ENCODE data around the gene LRRC63.
A peak's percentile ranks its signal among the peaks of the same experiment; 100 is the strongest.

LRRC63 gene

GRCh38 chr13:46289260-46289955, 77.7 kb downstream of the LRRC63 start:
- DNase-seq (ENCODE audit: low spot score), result no peak
- in situ Hi-C loops (cut with MboI; ENCODE audit: low pct_unique_long_range_greater_than_20kb, low sequenced_read_pairs, unreplicated experiment), result no loop called here
- no peak for TF ChIP-seq CTCF (IDR thresholded peaks at IDR 0.05; ENCODE audit: extremely low read depth, insufficient read depth, missing control alignments)

GRCh38 chr13:46290434-46290833, 78.7 kb downstream of the LRRC63 start:
- TF ChIP-seq CTCF (IDR thresholded peaks at IDR 0.05; ENCODE audit: extremely low read depth, insufficient read depth, missing control alignments), result no peak
- in situ Hi-C loops (cut with MboI; ENCODE audit: low pct_unique_long_range_greater_than_20kb, low sequenced_read_pairs, unreplicated experiment), result no loop called here
- no peak for DNase-seq (ENCODE audit: low spot score)

GRCh38 chr13:46293436-46293835, 81.7 kb downstream of the LRRC63 start:
- in situ Hi-C loops (cut with MboI; ENCODE audit: low pct_unique_long_range_greater_than_20kb, low sequenced_read_pairs, unreplicated experiment), result no loop called here
- no peak for DNase-seq (ENCODE audit: low spot score)
- TF ChIP-seq CTCF (IDR thresholded peaks at IDR 0.05; ENCODE audit: extremely low read depth, insufficient read depth, missing control alignments), result no peak

- peak; percentile 15 for DNase-seq (ENCODE audit: low spot score)
- no peak for TF ChIP-seq CTCF (IDR thresholded peaks at IDR 0.05; ENCODE audit: extremely low read depth, insufficient read depth, missing control alignments)
- in situ Hi-C loops (cut with MboI; ENCODE audit: low pct_unique_long_range_greater_than_20kb, low sequenced_read_pairs, unreplicated experiment), result no loop called here
Measured at GRCh38 chr13:46295491-46296114, 83.9 kb downstream of the LRRC63 start.

- DNase-seq (ENCODE audit: low spot score), result no peak
- no peak for TF ChIP-seq CTCF (IDR thresholded peaks at IDR 0.05; ENCODE audit: extremely low read depth, insufficient read depth, missing control alignments)
- in situ Hi-C loops (cut with MboI; ENCODE audit: low pct_unique_long_range_greater_than_20kb, low sequenced_read_pairs, unreplicated experiment), result no loop called here
Measured at GRCh38 chr13:46296115-46296822, 84.5 kb downstream of the LRRC63 start.

- in situ Hi-C loops (cut with MboI; ENCODE audit: low pct_unique_long_range_greater_than_20kb, low sequenced_read_pairs, unreplicated experiment), result no loop called here
- no peak for DNase-seq (ENCODE audit: low spot score)
- TF ChIP-seq CTCF (IDR thresholded peaks at IDR 0.05; ENCODE audit: extremely low read depth, insufficient read depth, missing control alignments), result no peak
Measured at GRCh38 chr13:46296921-46297320, 85.2 kb downstream of the LRRC63 start.
